ENCODE data around the gene AADACL4.

Gene AADACL4

GRCh38 chr1:12714710-12715475 is 71.0 kb downstream of the AADACL4 start:
- in situ Hi-C loops (cut with HindIII; ENCODE audit: low pct_unique_long_range_greater_than_20kb, low sequenced_read_pairs), result no loop called here
- TF ChIP-seq JUND (IDR thresholded peaks at IDR 0.05; ENCODE audit: low read depth), result no peak
- DNase-seq (ENCODE audit: low read depth in 1 of 2, low spot score in 1 of 2), result no peak

- TF ChIP-seq JUND (IDR thresholded peaks at IDR 0.05; ENCODE audit: low read depth), result no peak
- in situ Hi-C loops (cut with HindIII; ENCODE audit: low pct_unique_long_range_greater_than_20kb, low sequenced_read_pairs), result no loop called here
- DNase-seq (ENCODE audit: low read depth in 1 of 2, low spot score in 1 of 2), result no peak
Observed at GRCh38 chr1:12715896-12716437, 72.1 kb downstream of the AADACL4 start, which contains the start of gene AADACL3. Gene AADACL3 (plus strand): TSS chr1:12716110. CDS start chr1:12716177, 67 bp downstream.
